ENCODE measurements around the gene PDE9A.

PDE9A gene

GRCh38 chr21:42759594-42759927 is 106.1 kb downstream of the PDE9A start:
- DNase-seq: no peak

- no peak for DNase-seq
Observed at GRCh38 chr21:42760361-42760950, 107.0 kb downstream of the PDE9A start.

- DNase-seq: no peak
Observed at GRCh38 chr21:42760951-42761751, 107.7 kb downstream of the PDE9A start.

- no peak for DNase-seq
Observed at GRCh38 chr21:42761776-42762335, 108.4 kb downstream of the PDE9A start.

- DNase-seq: no peak
Observed at GRCh38 chr21:42763581-42764442, 110.4 kb downstream of the PDE9A start.

- DNase-seq: no peak
Observed at GRCh38 chr21:42764443-42764760, 111.0 kb downstream of the PDE9A start.

GRCh38 chr21:42764883-42765282 is 111.5 kb downstream of the PDE9A start:
- DNase-seq: no peak

- DNase-seq: no peak
Observed at GRCh38 chr21:42765656-42766055, 112.2 kb downstream of the PDE9A start.

GRCh38 chr21:42766739-42767560 is 113.5 kb downstream of the PDE9A start:
- DNase-seq: no peak

GRCh38 chr21:42767561-42767835 is 114.1 kb downstream of the PDE9A start:
- DNase-seq: no peak

GRCh38 chr21:42768324-42769121 is 115.1 kb downstream of the PDE9A start:
- no peak for DNase-seq

- DNase-seq: no peak
Observed at GRCh38 chr21:42769183-42769819, 115.9 kb downstream of the PDE9A start.

GRCh38 chr21:42769820-42770716 is 116.6 kb downstream of the PDE9A start:
- no peak for DNase-seq

- no peak for DNase-seq
Observed at GRCh38 chr21:42770717-42771502, 117.5 kb downstream of the PDE9A start.

- no peak for DNase-seq
Observed at GRCh38 chr21:42771503-42771805, 118.0 kb downstream of the PDE9A start.

- DNase-seq: no peak
Observed at GRCh38 chr21:42775123-42775522, 121.7 kb downstream of the PDE9A start.

GRCh38 chr21:42775891-42776290 is 122.5 kb downstream of the PDE9A start:
- DNase-seq: no peak

GRCh38 chr21:42777064-42777756 is 123.8 kb downstream of the PDE9A start:
- no peak for DNase-seq

- no peak for DNase-seq
Observed at GRCh38 chr21:42777757-42778344, 124.4 kb downstream of the PDE9A start.

Measured in T-helper 1 cell (primary cell).